Suppressor macrophage treated with lipopolysaccharide for 1 hour (primary cell): Measurements from ENCODE around the gene NASP.
A peak's percentile ranks its signal among the peaks of the same experiment; 100 is the strongest.

Source experiments
- DNase-seq, 3 donors: peaks; one replicate each; pipeline ENCODE4 v3.0.0-alpha.2; 2020 to 2022

The NASP gene

DNA sequence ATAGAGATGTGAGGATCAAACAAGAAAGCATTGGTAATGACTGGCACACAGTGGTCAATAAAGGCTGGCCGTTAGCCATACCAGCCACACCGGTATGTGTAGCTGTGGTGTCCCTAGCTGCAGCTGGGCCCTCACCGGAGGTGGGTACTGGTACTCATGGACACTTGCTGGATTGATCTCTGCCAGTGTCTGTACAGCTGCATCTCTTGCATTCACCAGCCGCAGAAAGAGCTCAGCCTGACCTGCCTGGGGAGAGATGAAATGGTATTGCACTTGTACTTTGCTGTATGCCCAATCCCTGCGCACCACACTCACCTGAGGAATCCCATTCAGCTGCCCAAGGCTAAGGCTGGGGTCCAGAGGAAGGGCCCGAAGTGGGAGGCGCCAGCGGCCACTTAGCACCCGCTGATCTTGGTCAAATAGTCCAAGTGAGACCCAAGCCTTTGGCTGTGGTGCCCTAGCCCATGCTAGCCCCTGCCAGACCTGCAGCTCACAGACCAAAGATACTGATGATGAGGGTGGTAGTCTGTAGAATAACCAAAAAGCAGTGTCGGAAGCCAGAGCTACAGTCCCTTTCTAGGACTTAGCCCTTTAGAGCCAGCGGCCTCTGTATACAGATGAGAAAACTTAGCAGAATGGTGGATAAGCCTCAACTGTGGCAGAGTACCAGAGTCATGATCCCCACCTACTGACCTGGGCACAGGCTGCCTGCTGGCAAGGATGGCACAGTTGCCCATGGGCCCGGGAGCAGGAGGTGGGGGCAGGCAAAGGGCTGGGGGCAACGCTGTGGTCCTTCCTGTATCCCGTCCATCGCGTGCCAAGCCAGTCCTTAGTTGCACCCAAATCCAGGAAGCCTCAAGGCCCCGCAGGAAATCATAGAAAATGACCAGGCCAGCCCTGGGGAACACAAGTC lies 37.0 kb downstream of the NASP start:
- DNase-seq: no peak

DNA sequence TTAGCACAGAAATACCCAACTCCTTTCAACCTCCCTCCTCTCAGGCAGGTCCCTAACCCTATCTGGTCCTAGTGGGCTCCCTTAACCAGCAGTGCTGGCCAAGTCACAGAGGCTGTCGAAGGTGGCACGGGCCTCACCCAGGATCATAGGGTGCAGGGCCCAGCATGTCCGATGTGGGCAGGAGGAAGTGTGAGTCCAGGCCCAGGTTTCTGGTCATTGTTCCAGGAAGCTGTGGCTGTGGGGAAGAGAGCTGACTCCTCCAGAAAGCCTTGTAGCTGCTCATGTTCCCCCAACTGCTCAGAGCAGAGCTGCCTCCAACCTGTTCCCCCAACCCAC lies 37.6 kb downstream of the NASP start:
- DNase-seq: peak in 1 of 3 donors; percentile 10

DNA sequence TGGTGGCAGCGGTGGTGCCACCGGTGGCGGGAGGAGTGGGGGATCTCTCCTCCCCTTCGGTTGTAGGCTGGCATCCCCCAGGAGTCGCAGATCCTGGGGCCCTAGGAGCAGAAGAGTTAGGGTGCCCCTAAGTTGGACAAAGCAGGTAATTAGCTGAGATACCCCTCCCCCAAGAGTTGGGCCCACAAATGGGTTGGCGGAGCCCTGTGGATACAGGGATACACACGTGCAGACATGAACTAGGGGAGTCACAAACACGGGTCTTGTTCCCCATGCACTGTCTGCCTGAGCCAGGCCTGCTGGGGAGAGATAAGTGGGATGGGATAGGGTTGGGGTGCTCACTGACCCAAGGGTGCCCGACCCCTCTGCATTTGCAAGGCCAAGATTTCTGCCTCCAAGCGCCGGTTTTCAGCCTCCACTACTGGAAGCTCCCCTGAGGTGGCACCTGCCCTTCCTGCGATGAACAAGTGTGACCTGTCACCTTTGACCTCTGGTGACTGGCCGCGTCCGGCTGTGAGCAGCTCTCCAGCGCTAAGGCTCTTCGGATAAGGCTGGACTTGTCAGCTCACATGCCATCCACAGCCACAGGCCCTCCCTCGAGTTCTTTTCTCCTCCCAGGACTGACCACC lies 38.2 kb downstream of the NASP start:
- DNase-seq: no peak

DNA sequence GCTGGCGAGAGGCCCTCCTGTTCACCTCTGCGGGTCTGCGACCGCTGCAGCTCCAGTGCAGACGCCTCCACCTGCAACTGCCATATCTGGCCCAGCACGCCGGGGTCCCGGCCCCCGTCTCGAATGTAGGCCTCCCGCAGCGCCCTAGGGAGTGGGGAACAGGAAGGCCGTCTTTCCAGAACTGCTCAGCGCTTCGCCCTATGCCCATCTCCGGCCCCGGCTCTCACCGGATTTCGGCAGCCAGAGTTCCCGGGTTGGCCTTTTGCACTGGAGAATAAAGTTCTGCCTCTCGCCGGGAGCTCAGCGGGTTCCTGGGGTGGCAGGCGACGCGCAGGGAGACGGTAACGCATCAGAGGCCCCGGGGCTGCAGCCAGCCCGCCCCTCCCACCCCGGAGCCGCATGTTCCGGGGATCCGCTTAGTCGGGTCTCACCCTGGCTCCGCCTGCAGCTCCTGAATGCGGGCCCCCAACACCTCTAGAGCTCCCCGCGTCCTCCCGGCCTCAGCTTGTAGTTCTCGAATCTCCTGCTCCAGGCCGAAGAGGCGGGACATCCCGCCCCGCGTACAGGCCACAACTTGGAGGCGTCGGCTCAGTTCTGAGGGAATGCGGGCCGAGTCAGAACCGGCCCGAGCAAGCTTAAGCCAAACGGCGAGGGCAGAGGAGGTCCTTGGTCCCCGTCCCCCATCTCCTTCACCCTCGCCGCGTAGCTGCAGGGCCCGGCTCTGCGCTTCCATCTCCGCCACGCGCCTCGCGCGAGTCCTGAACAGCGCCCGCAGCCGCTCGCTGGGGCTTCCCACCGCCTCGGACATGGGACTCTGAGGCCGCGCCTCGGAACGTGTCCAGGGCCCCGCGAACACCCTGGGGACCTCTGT lies 38.9 kb downstream of the NASP start:
- no peak for DNase-seq

DNA sequence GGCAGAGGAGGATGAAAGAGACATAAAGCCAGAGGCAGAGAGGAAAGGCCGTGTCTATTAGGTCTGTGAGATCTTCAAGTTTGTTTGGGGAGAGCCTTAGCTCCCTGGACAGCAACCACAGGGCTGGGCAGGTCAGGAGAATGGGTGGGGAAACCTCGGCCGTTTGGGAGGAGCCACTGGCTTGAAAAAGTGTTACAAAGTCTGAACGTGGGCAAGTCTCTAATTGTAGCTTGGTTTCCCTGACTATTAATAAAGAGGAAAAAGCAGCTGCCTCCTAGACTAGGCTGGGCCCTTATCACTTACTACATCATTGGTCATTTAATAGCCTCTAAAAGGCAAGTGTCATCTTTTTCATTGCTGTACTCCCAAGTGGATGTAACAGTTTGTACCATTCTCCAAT lies 40.1 kb downstream of the NASP start, which contains the start of gene CCDC17:
Gene CCDC17 (minus strand): TSS at position 83 of the 400 bp plus-strand sequence. CDS start 145 bp downstream, outside the sequence.
- DNase-seq: no peak

DNA sequence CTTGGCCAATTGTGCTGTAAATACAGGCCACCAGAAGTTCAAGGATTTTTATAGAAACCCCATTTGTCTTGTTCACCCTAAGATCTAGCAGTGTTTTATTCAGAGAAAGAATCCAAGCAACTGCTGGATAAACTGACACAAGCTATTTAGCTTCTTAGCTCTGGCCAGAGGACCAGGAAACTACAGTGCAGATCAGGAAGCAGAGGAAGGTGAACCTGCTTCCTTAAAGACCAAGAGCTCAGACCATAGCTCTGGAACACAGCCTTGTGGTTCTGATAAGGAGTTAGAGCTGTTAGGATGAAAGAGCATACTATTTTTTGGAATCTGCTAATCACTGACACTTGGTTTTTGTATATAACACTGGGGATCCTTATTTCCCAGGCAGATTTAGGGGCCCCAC lies 45.2 kb downstream of the NASP start:
- no peak for DNase-seq

GRCh38 chr1:45630429-45630828 lies 46.6 kb downstream of the NASP start:
- DNase-seq: no peak

- DNase-seq: no peak
These were observed 51.4 kb downstream of the NASP start for GRCh38 chr1:45635211-45635610.

DNA sequence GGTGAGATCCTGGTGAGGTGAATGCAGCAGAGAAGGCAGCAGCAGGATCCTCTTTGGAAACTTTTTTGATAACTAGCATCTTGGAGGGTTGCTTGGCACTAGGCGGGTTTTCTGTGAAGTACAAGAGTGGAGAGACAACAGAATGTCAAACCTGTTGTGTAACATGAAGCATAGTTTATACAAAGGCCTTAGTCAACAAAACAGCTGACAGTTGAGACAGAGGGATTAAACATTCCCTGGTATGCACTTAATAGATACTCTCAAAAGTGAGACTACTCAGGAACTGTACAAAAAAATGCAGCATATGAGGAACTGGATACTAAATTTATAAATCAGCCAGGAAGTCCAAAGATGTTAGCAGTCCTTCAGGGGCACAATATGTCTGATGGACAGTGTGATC lies 56.5 kb downstream of the NASP start:
- no peak for DNase-seq

DNA sequence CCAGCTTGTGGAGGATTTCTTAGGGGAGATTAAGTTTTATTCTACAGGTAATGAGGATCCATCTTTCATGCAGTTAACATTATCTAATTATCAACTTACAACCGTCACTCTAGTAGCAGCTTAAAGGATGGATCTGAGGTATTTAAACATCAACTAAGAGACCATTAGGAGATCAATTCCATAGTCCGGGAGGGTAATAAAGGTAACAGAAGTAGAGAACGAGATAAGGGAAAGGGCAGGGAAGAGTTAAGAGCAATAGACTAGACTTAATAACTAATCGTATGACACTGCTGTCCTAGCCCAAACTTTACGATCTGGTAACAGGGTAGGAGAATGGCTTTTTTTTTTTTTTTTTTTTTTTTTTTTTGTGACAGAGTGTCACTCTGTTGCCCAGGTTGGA lies 59.5 kb downstream of the NASP start:
- no peak for DNase-seq

GRCh38 chr1:45643978-45644377 lies 60.1 kb downstream of the NASP start:
- no peak for DNase-seq

- DNase-seq: peak in 2 of 3 donors; percentile 31 to 32
These were observed 60.8 kb downstream of the NASP start for GRCh38 chr1:45644661-45645060.

GRCh38 chr1:45647248-45648021 lies 63.6 kb downstream of the NASP start:
- peak; percentile 74 to 81 (median 78) for DNase-seq

DNA sequence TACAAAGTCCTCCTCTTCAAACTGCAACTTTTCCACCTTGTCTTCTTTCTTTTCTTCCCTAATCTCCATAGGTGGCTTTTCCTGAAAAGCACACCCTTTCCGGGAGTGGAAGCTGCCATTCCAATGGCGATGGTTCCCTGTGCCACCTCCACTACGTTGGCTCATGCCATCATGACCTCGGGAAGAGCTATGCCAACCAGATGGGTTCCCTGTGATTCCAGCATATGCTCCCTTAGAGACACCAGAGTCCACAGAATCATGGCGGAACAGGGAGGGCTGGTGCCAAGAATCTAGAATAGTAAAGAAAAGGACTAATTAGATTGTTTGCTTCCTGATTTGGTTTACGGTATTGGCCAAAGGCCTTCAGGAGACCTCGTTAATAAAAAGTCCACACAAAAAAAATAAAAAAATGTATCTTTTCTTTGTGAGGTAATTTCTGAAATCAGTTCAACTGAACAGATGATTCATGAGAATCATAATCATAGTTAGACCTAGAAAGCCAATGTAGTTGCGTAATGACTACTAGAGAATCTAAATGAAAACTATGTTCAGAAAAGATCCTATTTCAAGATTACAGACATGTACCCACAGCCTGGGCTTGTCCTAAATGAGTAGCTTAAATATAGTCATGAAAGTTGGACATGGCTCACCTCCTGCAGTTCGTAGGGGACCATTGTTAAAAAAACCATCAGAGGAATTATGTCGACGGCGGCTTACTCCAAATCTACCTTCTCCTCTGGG lies 70.9 kb downstream of the NASP start:
- no peak for DNase-seq

GRCh38 chr1:45656573-45657226 lies 72.9 kb downstream of the NASP start:
- no peak for DNase-seq

DNA sequence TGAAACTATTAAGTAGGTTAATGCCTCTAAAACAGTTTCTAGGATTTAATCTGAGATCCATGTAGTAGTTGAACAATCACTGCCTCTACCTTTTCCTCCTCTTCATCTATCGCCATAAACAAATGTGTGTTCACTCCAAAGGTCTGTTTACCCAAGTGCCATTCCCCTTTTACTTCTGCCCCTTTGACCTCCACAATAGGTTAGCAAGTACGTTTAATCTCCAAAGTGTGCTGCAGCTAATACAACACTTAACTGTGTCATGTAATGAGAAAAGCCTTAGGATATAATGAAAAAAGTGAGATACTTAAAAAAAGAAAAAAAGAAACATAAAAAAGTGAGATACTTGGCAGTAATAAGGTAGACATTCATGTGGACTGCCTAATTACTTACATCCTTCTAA lies 74.3 kb downstream of the NASP start:
- DNase-seq: no peak

GRCh38 chr1:45659222-45659621 lies 75.4 kb downstream of the NASP start:
- no peak for DNase-seq

GRCh38 chr1:45660336-45660735 lies 76.5 kb downstream of the NASP start:
- no peak for DNase-seq

- DNase-seq: no peak
These were observed 83.0 kb downstream of the NASP start for GRCh38 chr1:45666836-45667235.

DNA sequence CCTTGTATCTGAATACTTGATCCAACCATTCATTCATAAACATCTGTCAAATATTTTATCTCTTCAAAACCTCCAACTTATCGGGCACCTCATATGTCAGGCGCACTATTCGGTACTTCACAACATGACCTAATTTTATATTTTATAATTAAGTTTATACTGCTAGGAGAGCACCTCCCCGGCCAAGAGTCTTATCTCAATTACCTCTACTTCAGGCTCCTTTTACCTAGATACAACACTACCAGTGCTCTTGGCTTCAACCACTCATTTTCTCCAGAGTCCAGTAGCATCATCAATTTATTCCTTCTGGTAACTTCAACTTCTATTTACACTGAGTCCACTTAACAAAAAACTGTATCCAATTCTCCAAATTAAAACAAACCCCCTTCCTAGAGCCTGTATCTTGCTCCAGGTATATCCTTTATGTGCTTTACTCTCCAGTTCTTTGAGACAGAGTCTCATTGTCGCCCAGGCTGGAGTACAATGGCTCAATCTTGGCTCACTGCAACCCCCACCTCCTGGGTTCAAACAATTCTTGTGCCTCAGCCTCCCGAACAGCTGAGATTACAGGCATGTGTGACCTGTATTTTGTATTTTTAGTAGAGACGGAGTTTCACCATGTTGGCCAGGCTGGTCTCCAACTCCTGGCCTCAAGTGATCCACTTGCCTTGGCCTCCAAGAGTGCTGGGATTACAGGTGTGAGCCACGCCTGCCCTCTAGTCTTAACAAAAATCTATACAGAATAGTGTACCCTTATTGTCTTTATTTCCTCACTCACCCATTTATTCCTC lies 83.7 kb downstream of the NASP start:
- DNase-seq: no peak
